ENCODE data around the gene CCDC9B.
A peak's percentile ranks its signal among the peaks of the same experiment; 100 is the strongest.

Gene CCDC9B

DNA sequence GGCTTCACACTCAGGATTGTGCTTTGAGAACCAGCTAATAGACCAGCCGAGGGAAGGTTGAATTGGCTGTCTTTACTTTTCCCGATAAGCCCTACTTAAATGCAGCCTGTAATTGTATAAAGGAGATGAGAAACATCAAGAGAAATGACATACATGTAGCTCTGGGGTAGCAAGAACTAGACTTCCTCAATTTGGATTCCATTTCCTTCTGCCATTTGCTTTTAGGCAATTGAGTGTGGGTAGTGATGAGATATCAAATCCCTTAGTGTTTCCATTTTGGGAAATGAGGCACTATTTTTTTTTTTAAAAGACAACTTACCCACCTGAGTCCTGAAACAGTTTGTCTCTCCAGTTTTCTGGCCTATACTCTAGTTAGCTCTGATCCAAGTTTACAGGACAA is 15.0 kb downstream of the CCDC9B start:
- H3K27ac ChIP-seq (replicated peaks): no peak overlapping the region
- no peak for DNase-seq (ENCODE audit: low read depth in 1 of 2, low spot score in 1 of 2)
- no peaks in the 10 kb centered on the region for H3K27me3 ChIP-seq (ENCODE audit: insufficient read depth, poor library complexity, severe bottlenecking)
- TF ChIP-seq SPI1 (IDR thresholded peaks at IDR 0.05; ENCODE audit: borderline replicate concordance, low read depth) (peak; percentile 90), POLR2AphosphoS5 (IDR thresholded peaks at IDR 0.05; ENCODE audit: low read depth) (no peak), GABPA (IDR thresholded peaks at IDR 0.05; ENCODE audit: low read depth) (no peak)
- no peak overlapping the region for H3K4me3 ChIP-seq (replicated peaks; ENCODE audit: insufficient read depth, low read length)

DNA sequence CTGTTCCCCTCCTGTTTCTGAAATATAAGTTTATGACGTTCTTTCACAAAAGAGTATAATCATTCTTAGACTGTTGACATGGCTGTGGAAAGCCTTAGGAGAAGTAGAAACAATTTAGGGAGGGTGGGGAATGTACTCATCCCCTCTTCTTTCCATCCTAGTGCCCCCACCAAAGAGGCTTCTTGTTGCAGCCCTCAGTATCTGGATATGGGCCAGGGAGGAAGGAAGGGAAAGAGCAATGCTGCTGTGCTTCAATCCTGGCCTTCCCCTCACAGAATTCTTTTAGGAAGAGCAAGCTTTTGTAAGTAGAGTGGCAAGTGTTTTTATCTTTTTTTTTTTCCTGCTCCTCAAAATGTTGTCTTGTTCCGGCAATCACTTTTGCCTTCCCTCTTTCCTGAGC is 15.6 kb downstream of the CCDC9B start:
- Histone ChIP-seq H3K27me3 (ENCODE audit: insufficient read depth, poor library complexity, severe bottlenecking) (no peaks in the 10 kb centered on the region), H3K4me3 (replicated peaks; ENCODE audit: insufficient read depth, low read length) (peak overlapping the region; percentile 65), H3K27ac (replicated peaks) (no peak overlapping the region)
- no peak for DNase-seq (ENCODE audit: low read depth in 1 of 2, low spot score in 1 of 2)
- TF ChIP-seq, protein P1, sequence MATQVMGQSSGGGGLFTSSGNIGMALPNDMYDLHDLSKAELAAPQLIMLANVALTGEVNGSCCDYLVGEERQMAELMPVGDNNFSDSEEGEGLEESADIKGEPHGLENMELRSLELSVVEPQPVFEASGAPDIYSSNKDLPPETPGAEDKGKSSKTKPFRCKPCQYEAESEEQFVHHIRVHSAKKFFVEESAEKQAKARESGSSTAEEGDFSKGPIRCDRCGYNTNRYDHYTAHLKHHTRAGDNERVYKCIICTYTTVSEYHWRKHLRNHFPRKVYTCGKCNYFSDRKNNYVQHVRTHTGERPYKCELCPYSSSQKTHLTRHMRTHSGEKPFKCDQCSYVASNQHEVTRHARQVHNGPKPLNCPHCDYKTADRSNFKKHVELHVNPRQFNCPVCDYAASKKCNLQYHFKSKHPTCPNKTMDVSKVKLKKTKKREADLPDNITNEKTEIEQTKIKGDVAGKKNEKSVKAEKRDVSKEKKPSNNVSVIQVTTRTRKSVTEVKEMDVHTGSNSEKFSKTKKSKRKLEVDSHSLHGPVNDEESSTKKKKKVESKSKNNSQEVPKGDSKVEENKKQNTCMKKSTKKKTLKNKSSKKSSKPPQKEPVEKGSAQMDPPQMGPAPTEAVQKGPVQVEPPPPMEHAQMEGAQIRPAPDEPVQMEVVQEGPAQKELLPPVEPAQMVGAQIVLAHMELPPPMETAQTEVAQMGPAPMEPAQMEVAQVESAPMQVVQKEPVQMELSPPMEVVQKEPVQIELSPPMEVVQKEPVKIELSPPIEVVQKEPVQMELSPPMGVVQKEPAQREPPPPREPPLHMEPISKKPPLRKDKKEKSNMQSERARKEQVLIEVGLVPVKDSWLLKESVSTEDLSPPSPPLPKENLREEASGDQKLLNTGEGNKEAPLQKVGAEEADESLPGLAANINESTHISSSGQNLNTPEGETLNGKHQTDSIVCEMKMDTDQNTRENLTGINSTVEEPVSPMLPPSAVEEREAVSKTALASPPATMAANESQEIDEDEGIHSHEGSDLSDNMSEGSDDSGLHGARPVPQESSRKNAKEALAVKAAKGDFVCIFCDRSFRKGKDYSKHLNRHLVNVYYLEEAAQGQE (IDR thresholded peaks at IDR 0.05; ENCODE audit: insufficient replicate concordance, low read depth): no peak
- TF ChIP-seq POLR2AphosphoS5 (IDR thresholded peaks at IDR 0.05; ENCODE audit: low read depth): no peak
- TF ChIP-seq, protein P2, sequence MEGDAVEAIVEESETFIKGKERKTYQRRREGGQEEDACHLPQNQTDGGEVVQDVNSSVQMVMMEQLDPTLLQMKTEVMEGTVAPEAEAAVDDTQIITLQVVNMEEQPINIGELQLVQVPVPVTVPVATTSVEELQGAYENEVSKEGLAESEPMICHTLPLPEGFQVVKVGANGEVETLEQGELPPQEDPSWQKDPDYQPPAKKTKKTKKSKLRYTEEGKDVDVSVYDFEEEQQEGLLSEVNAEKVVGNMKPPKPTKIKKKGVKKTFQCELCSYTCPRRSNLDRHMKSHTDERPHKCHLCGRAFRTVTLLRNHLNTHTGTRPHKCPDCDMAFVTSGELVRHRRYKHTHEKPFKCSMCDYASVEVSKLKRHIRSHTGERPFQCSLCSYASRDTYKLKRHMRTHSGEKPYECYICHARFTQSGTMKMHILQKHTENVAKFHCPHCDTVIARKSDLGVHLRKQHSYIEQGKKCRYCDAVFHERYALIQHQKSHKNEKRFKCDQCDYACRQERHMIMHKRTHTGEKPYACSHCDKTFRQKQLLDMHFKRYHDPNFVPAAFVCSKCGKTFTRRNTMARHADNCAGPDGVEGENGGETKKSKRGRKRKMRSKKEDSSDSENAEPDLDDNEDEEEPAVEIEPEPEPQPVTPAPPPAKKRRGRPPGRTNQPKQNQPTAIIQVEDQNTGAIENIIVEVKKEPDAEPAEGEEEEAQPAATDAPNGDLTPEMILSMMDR (IDR thresholded peaks at IDR 0.05; ENCODE audit: insufficient read depth, low read length): no peak
- no peak for TF ChIP-seq SPI1 (IDR thresholded peaks at IDR 0.05; ENCODE audit: borderline replicate concordance, low read depth)

DNA sequence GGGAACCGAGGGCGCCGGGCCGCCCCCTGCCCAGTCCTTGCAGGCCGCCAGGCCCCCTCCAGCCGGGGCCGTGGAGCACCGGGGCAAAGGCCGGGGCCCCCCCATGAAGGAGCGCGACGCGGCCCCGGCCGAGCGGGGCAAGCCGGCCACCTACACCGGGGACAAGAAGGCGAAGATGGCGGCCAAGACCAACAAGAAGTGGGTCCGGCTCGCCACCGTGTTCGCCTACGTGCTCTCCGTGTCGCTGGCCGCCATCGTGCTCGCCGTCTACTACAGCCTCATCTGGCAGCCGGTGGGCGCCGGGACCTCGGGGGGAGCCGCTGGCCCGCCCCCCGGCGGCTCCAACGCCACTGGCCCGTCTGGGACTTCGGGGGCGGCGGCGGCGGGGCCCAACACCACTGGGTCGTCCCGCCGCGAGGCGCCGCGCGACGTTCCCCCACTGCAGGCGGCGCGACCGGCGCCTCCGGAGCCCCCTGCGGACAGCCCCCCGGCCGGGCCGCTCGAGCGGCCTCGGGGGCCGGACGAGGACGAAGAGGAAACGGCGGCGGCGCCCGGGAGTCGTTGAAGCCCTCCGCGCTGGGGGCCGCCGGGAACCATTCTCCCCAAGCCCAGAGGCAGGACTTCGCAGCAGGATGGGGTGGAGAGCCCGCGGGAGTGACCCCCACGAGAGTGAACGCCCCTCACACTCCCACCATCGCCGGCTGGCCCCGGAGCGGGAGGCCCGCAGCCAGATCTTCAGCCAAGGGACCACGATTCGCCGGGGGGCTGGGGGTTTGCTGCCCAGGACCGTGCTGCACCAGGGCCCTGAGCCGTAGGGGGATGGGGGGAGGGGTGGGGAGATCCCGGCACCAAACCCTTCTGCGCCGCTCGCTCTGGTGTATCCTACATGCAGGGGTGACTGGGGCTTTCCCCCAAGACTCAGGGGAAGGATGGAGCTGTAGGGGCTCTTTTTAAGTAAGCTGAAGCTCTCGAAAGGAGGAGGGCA is 16.5 kb downstream of the CCDC9B start:
- Histone ChIP-seq H3K27ac (replicated peaks) (peak overlapping the region; percentile 64), H3K27me3 (ENCODE audit: insufficient read depth, poor library complexity, severe bottlenecking) (no peaks in the 10 kb centered on the region), H3K4me3 (replicated peaks; ENCODE audit: insufficient read depth, low read length) (peak overlapping the region; percentile 65)
- TF ChIP-seq, protein P1 (IDR thresholded peaks at IDR 0.05; ENCODE audit: insufficient replicate concordance, low read depth): no peak
- TF ChIP-seq GABPA (IDR thresholded peaks at IDR 0.05; ENCODE audit: low read depth) (no peak), POLR2AphosphoS5 (IDR thresholded peaks at IDR 0.05; ENCODE audit: low read depth) (no peak), SPI1 (IDR thresholded peaks at IDR 0.05; ENCODE audit: borderline replicate concordance, low read depth) (no peak)
- TF ChIP-seq, protein P2 (IDR thresholded peaks at IDR 0.05; ENCODE audit: insufficient read depth, low read length): no peak
- no peak for DNase-seq (ENCODE audit: low read depth in 1 of 2, low spot score in 1 of 2)

DNA sequence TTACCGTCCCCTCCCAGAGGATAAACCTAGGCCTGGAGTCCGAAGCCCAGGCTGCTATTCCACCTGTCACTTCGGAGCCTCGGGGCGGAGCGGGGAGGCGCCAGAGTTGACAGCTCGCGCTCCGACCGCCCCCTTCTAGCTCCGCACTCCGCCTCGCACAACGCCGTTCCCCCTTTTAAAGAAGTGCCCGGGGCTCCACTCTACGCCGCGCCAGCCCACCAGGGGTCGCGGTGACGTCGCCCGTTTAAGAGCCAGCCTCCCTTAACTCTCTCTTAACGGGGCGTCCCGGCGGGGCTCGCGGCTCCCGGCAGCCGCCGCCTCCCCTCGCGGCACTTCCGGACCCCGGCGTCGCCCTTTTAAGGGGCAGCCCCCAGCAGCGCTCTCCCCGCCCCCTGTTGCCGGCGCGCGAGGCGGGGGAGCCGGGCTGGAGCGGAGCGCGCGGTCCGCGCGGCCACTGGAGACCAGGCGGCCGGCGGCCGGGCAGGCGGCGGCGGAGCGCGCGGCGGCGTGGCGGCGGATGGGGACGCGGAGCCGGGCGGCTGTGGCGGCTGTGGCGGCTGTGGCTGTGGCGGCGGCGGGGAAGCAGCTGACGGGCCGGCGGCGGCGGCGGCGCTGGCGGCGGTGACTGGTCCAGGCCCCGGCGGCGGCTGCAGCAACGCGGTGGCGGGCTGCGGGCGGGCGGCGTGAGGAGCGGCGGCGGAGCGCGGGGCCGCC is 17.3 kb downstream of the CCDC9B start, which contains the start of gene INAFM2:
INAFM2 (plus strand) TSS at position 454 of the 714 bp plus-strand sequence. CDS start 364 bp downstream, outside the sequence.
- Histone ChIP-seq H3K4me3 (replicated peaks; ENCODE audit: insufficient read depth, low read length) (peak within 1 kb of the TSS; percentile 65), H3K27ac (replicated peaks) (peak within 1 kb of the TSS; percentile 64), H3K27me3 (ENCODE audit: insufficient read depth, poor library complexity, severe bottlenecking) (no peaks in the 10 kb centered on the region)
- peak; percentile 89 to 92 for DNase-seq (ENCODE audit: low read depth in 1 of 2, low spot score in 1 of 2)
- TF ChIP-seq, protein P1 (IDR thresholded peaks at IDR 0.05; ENCODE audit: insufficient replicate concordance, low read depth): no peak
- TF ChIP-seq SPI1 (IDR thresholded peaks at IDR 0.05; ENCODE audit: borderline replicate concordance, low read depth) (peak; percentile 66; the same call in 1 of the 2 replicates), POLR2AphosphoS5 (IDR thresholded peaks at IDR 0.05; ENCODE audit: low read depth) (no peak)

Measured in HL-60 (cell line).